Measurements from ENCODE around the gene MYPOP.

Gene MYPOP

DNA sequence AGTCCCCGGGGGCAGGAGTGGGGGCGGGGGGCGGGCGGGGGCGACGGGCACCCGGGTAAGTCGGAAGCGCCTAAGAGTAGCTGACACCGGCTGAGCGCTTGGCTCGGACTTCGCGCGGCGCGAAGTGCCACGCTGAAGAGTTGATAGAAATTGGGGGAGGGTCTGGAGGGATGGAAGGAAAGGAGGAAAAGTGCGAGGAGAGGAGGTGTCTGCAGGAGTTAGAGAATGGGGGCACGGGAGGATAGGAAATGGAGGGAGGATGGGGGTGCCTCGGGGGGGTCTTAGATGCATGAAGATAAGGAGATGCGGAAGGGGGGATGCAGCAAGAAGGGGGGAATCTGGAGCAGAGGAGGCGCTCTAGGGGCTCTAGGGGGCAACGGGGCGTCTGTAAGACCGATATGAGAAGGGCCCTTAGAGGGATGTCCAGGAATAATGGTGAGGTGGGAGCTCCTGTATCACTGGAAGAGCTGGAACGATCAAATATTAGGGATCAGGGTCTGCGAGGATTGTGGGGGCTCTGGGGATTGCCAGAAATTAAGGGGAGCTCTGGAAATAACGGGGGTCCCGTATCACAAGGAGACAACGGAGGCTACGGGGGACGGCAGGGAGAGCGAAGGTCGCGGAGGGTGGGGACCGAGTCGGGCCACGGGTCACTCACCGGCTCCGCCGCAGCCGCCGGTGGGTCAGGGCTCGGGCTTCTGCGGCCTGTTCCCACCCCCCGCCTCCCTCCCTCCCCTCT, at the start of gene MYPOP:
Gene MYPOP (minus strand): TSS at position 702 of the 739 bp plus-strand sequence. CDS start 840 bp downstream, outside the sequence.
- no peak for DNase-seq

DNA sequence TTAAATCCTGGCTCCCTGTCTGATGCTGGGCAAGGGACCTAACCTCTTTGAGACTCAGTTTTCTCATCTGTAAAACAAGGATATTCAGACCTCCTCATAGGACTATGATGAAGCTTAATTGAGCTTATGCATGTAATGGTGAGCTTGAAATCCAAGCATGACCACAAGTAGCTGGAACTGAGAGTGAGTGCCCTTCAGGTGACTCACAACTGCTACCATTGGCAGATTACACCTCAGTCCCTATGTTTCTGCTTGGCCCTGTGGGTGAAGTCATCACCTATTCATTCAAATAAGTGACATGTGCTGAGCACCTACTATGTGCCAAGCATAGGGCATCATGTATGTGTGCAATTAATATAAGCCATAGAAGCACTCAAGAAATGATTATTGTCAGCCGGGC, 45.5 kb upstream of the MYPOP start:
- no peak for DNase-seq

GRCh38 chr19:45940515-45940805, 38.0 kb upstream of the MYPOP start:
- DNase-seq, result no peak

- no peak for DNase-seq
Measured at GRCh38 chr19:45939792-45940514, 37.5 kb upstream of the MYPOP start.

GRCh38 chr19:45938733-45939319, 36.4 kb upstream of the MYPOP start:
- DNase-seq, result no peak

DNA sequence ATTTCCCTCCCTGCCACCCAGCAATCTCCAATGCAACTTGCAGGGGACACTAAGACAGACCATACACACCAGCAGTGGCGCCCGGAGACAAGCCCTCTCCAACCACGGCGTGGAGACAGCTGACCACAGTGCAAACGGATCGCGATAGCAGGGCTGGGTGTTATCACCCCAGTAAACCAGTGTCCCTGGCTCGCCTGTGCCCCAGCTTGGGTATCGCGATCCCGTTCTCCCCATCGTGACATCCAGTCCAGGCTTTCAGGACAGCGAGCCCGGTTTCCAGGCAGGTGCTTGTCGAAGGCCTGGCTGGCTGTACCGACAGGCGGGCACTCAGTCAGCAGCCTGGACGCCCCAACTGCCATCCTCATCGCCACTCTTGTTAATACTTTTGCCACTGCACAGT, 32.9 kb upstream of the MYPOP start:
- DNase-seq, result no peak

GRCh38 chr19:45934551-45935230, 32.3 kb upstream of the MYPOP start:
- no peak for DNase-seq

DNA sequence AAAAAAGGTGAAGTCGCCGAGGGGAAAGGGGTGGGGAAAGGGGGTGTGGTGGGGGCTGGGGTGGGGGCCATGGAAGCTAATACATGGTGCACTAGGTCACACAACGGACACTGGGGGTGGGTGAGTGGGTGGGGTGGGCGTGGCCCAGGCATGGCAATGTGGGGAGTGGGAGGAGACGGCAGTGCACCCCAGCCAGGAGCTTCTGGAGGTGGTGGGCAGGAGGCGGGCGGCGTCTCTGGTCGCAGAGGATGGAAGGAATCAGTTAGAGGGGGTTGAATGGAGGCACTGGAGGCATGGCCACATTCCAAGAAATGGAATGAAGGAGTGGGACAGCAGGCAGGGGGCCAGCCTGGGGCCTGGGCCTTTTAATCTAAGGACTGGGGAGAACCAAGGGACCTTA, 31.3 kb upstream of the MYPOP start:
- no peak for DNase-seq

DNA sequence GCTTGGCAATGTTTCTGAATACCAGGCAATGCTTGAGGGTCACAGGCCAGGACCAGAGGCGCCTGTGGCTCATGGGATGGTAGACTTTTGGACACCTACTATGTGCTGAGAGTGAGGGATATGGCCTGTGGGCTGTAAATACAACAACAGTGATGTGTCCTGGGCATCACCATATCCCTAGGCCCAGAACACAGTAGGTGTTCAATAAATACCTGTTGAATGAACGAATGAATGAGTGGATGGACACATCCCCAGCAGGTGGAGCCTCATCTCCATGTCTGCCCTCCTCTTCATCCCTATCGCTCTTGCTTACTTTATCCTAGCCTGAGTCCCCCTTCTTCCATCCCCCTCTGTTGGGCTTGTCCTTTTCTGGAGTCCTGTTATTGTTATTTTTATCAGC, 28.6 kb upstream of the MYPOP start:
- no peak for DNase-seq

DNA sequence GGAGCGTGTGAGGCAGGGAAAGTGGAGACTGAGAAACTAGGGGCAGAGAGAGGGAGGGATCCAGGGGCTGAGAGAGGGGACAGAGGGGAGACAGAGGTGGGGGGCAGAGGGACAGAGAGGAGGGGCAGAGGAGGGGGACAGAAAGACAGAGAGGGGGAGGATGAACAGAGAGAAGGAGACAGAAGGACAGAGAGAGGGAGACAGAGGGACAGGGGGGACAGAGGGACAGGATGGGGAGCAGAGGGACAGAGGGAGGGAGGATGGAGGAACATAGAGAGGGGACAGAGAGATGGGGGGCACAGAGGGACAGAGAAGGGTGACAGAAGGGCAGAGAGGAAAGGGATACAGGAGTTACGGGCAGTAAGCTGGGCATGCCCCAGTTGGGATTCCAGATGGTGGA, 26.8 kb upstream of the MYPOP start:
- DNase-seq, result no peak

GRCh38 chr19:45927565-45928261, 25.3 kb upstream of the MYPOP start:
- peak; percentile 92 for DNase-seq

DNA sequence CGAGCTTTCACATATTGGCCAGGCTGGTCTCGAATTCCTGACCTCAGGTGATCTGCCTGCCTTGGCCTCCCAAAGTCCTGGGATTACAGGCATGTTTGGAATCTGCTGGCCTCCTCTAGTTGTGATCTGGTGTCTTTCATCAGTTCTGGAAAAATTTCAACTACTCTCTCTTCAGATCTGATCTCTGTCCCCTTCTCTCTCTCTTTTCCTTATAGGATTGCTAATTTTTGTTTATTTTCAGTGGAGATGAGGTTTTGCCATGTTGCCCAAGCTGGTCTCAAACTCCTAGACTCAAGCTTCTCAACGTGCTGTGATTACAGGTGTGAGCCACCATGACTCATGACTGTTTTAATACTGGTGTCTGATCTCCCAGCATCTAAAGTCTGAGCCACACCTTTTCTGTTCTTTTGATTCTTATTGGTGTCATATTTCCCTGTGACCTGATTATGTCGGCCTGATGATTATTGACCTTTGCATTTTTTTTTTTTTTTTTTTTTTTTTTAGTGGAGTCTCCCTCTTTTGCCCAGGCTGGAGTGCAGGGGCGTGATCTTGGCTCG, 22.6 kb upstream of the MYPOP start:
- DNase-seq, result no peak

DNA sequence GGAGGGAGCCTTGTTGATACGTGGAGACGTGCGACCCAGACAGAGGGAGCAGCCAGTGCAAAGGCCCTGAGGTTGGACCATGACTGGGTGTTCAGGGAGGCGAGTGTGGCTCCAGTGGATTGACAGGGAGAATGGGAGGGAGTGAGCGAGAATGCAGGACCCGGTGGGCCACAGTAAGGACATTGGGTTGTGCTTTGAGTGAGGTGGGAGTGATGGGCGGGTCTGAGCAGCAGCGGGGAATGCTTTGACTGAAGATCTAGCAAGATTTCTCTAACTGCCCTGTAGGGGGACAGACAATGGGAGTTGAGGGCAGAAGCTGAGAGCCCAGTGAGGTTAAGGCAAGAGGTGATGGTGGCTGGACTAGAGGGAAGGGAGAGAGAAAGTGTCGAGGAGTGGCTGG, 19.9 kb upstream of the MYPOP start:
- no peak for DNase-seq

- no peak for DNase-seq
Measured at GRCh38 chr19:45920458-45920857, 18.0 kb upstream of the MYPOP start.

GRCh38 chr19:45919678-45920077, 17.3 kb upstream of the MYPOP start:
- DNase-seq, result no peak

- DNase-seq, result no peak
Measured at GRCh38 chr19:45918721-45919120, 16.3 kb upstream of the MYPOP start.

DNA sequence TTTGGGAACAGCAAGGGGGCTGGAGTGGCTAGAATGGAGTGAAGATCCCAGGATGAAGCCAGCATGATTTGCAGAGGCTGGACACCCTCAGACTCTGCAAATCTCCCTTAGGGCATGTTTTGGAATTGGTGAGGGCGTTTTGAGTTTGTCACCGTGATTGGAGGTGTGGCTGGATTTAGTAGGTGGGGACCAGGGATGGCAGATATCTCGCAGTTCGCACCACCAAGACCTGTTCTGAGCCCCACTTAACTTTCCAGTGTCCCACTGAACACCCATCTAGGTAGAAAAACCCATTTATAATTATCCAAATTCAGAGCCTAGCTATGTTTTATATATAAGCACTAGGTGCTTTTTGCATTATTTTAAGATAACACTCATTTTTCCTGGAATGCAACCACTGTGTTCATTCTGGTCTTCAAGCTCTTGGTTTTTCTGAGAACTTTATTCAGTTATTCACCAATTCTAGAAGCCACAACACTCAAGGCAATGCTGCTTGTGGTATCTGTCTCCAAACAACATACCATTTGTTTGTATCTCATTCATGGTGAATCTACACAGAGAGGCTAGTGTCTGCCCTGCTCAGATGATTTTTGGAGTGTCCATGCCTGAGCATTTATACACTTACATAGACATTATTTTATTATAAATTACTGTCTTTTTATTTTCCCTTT, 15.1 kb upstream of the MYPOP start:
- no peak for DNase-seq

- DNase-seq, result no peak
Measured at GRCh38 chr19:45913874-45914830, 11.7 kb upstream of the MYPOP start, which contains the start of gene NANOS2. Gene NANOS2, minus strand, starts transcription at chr19:45914778. Its CDS starts 85 bp downstream, at chr19:45914693.

DNA sequence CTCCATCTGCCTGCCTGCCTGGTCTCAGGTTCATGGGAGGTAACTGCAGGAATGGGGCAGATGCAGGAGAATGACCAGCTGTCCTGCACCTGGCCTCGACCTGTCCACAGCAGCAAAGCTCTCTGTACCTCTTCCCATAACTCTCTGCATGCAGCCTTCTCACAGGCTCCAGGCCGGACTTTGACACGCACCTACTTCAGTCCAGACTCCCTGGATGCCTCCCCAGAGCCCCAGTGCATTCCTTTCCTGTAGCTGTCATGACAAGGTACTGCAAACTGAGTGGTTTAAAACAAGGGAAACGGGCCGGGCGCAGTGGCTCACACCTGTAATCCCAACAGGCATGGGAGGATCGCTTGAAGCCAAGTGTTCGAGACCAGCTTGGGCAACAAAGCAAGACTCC, 8.9 kb upstream of the MYPOP start:
- no peak for DNase-seq

- no peak for DNase-seq
Measured at GRCh38 chr19:45908956-45909355, 6.5 kb upstream of the MYPOP start.

GRCh38 chr19:45906221-45906620, 3.8 kb upstream of the MYPOP start:
- no peak for DNase-seq

Measured in NCI-H1092 (cell line).